HG02642 (cell line): ENCODE data around the gene NTRK1.
A peak's percentile ranks its signal among the peaks of the same experiment; 100 is the strongest.

Experiments used
- ATAC-seq: cut with Tn5 transposase; IDR thresholded peaks from one replicate; pipeline ENCODE4 v1.9.1; 2021; ENCODE audit warnings: mild to moderate bottlenecking; ENCODE audit not compliant: unreplicated experiment, poor library complexity

The NTRK1 gene

GRCh38 chr1:156860628-156861423 lies at the start of gene NTRK1:
NTRK1 (plus strand) TSS chr1:156860865; CDS start chr1:156860935, 70 bp downstream.
- no peak for ATAC-seq

GRCh38 chr1:156811168-156811567 lies 49.5 kb upstream of the NTRK1 start:
- no peak for ATAC-seq

- no peak for ATAC-seq
Observed at GRCh38 chr1:156812293-156812990, 48.2 kb upstream of the NTRK1 start.

GRCh38 chr1:156813298-156813697 lies 47.4 kb upstream of the NTRK1 start:
- ATAC-seq: no peak

GRCh38 chr1:156813750-156814570 lies 46.7 kb upstream of the NTRK1 start:
- ATAC-seq: peak; percentile 60

- no peak for ATAC-seq
Observed at GRCh38 chr1:156814571-156815260, 45.9 kb upstream of the NTRK1 start.

- no peak for ATAC-seq
Observed at GRCh38 chr1:156815307-156815826, 45.3 kb upstream of the NTRK1 start.

- ATAC-seq: no peak
Observed at GRCh38 chr1:156815961-156816422, 44.7 kb upstream of the NTRK1 start.

- peak; percentile 63 for ATAC-seq
Observed at GRCh38 chr1:156816561-156817328, 43.9 kb upstream of the NTRK1 start, which contains the start of gene SH2D2A. SH2D2A (minus strand) TSS chr1:156816848; CDS start chr1:156816708, 140 bp downstream.

GRCh38 chr1:156821801-156822200 lies 38.9 kb upstream of the NTRK1 start:
- no peak for ATAC-seq

- no peak for ATAC-seq
Observed at GRCh38 chr1:156822680-156823079, 38.0 kb upstream of the NTRK1 start.

GRCh38 chr1:156823210-156823790 lies 37.4 kb upstream of the NTRK1 start:
- ATAC-seq: no peak

GRCh38 chr1:156826630-156827029 lies 34.0 kb upstream of the NTRK1 start:
- no peak for ATAC-seq

- ATAC-seq: no peak
Observed at GRCh38 chr1:156828400-156829124, 32.1 kb upstream of the NTRK1 start.

GRCh38 chr1:156832434-156832833 lies 28.2 kb upstream of the NTRK1 start:
- no peak for ATAC-seq

- no peak for ATAC-seq
Observed at GRCh38 chr1:156833603-156834002, 27.1 kb upstream of the NTRK1 start.

- ATAC-seq: no peak
Observed at GRCh38 chr1:156834322-156834721, 26.3 kb upstream of the NTRK1 start.

GRCh38 chr1:156836041-156836654 lies 24.5 kb upstream of the NTRK1 start:
- no peak for ATAC-seq
